HG02884 (cell line): Measurements from ENCODE around the gene ABCA8.

ENCODE experiments used
- ATAC-seq: cut with Tn5 transposase; IDR thresholded peaks from one replicate; pipeline ENCODE4 v1.9.1; 2021; ENCODE audit warnings: mild to moderate bottlenecking, moderate library complexity; ENCODE audit not compliant: unreplicated experiment

Gene ABCA8

DNA sequence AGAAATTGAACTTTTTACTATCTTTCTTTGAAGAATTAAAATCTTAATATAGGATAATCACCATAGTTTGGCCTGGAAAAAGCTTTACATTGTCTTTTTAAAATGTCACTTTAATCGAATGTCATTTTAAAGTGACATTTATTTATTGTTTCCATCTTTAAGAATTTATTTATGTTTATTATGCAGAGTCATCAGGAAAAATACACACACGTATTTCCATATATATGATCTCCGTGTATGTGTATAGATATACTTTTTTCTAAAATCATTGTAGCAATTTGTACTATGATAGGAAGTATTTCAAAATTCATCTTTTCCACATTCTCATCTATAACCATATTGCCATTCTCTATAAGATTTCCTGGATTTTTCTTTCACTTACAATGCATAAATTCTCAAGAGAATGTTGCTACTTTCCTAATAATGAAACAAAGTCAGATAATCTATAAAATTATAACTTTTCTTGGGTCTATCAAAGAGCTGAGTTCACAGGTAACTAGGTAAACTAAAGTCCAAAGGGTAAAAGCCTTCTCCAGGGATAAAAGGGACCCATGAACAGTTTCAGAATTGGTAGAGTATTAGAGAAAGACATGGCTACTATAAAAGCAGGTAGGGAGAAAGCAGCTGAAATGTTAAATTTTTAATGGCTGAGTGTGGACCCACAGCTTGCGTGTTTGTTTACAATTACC lies 11.9 kb downstream of the ABCA8 start:
- ATAC-seq = no peak

DNA sequence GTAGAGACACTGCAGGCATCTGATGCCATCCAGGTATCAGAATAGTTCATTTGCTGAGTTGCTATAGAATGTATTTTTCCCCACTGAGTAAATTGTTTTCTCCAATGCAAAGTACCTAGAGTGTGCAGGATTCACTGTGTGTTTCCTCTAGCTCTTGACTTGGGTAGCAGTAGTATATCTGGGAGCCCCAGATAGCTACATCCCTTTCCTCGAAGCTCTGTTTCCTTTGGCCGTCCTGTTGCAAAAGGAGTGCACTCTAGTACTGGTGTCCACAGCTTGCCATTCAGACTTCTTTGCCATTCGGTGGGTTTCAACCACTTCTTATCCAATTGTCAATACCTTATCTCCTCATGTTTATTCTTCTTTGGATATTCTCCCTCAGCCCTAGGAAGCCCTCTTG lies 12.8 kb downstream of the ABCA8 start:
- ATAC-seq = no peak

DNA sequence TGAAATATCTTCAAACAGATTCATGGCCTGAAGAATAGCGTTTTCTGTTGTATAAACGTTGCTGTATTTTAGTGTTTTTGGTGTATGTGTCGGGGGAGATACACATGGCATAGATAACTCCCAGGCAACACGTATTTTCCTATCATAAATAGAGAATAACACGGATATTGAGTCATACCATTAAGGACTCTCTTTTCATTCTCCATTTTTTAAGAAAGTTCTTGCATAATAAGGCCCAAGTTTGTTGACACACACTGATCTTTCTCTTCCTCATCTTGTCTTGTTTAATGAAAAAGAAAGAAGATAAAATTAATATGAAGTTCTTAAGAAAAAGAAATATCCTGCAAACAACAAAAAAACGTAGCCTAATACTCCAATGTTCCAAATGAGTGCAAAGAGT lies 13.4 kb downstream of the ABCA8 start:
- no peak for ATAC-seq

DNA sequence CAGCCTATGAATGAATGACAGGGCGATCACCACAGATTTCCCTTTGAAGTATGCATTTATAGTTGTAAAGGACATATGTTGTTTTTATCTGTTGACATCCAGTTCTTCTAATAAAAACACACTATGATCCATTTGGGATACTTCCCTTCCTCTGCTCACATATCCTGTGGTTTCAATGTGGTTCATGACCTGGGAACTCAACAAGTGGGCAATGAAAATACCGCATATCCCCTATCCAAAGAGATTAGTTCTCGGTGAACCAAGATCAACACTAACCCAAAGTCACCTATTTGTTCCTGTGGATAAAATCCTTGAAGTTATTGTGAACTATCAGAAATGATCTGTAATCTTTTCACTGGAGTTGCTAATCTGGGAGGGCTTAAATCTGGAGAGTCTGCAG lies 16.0 kb downstream of the ABCA8 start:
- no peak for ATAC-seq

DNA sequence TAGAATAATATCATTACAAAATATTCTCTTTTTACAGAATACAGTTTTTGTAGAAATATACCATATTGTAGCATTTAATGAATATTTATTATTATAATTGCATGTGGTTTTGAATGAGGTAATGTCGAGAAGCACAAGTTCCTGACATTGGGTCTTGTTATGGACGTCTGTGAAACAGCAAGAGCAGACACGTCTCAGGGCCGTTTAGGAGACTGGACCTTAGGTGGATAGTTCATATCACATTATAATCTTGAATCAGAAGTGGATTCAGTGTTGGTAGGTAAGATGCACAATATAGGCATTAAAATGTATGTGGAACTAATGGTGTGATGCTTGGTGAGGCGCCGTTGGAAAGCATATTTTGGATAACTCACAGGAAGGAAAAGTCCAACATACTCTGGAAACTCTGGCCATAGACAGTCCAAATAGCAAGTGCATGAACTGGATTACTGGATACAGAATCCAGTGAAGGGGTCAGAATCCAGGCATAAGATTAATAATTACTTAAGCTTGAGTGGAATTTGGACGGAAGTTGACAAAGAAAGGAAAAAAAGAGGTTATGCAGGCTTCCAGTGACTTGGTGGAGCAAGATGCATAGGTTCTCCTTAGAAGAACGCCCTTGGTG lies 17.2 kb downstream of the ABCA8 start:
- ATAC-seq = no peak

DNA sequence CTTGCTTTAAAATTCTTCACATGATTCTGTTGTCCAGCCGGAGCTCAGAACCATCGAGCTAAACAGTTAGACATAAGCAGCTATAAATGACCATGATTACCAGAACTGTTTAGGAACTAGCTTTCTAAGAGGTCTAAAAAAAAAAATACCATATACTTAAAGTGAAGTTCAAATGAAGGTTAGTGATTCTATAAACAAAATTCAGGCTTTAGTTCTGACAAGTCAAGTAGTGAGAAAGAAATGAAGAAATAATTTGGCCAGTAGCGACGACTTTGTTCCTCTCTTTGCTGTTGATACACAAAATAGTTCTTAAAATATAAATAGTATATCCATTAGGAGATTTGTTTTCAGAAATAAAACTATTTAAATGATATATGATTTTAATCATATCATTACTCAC lies 27.7 kb downstream of the ABCA8 start:
- no peak for ATAC-seq

DNA sequence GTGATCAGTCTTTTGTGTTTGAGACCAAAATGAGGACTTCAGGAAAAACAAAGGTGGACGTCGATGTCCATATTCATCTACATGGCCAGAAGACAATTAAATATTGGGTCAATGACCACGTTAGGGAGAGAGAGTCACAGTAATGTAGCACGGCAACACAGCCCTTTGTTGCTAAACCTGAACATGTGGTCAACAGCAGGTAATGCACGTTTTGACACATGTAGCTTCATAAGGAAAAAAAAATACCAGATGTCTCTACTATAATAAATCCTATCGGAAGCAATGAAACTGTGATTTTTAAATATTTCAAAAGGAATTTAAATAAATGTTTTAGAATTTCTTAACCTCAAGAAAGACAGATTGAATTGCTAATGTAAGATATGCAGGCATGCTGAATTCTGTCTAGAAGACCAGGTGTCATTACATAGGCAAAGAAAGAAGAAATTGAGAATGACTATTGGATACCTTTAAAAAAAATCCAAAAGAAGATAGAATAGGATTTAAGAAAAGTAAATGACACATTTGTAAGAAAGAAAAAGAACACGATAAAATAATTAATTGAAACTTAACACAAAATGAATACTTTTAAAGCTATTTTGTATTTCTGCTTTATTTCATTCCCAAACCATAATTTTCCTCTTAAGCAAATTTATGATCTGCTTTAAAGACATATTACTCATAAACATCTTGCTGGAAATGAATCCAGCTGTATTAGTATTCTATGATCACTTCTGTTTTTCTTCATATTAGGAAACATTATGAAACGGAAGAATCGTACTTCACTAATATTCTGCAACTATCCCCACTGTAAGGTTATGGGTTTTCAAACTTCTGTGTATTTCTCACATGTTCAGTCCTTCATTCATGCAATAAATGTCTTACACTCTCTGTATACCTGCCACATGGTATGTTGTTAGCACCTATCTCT lies 30.1 kb downstream of the ABCA8 start:
- no peak for ATAC-seq

DNA sequence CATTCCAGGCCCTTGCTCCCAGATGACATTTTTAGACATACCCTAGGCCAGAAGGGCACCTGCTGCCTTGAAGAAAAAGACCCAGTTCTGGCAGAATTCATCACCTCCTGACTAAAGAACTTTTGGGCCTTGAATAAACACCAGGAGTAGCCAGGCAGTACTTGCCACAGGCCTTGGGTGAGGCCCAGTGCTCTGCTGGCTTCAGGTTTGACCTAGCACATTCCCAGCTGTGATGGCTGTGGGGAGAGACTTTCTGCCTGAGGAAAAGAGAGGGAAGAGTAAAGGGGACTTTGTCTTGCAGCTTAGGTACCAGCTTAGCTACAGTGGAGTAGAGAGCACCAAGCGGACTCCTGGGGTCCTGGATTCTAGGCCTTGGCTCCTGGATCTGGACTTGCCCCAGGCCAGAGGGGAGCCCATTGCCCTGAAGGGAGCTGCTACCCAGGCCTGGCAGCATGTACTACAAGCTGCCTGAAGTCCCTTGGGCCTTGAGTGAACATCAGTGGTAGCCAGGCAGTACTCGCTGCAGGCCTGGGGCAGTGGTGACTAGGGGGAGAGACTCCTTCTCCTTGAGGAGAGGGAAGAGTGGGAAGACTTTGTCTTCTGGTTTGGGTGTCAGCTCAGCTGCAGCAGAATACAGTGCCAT lies 44.3 kb downstream of the ABCA8 start:
- no peak for ATAC-seq

DNA sequence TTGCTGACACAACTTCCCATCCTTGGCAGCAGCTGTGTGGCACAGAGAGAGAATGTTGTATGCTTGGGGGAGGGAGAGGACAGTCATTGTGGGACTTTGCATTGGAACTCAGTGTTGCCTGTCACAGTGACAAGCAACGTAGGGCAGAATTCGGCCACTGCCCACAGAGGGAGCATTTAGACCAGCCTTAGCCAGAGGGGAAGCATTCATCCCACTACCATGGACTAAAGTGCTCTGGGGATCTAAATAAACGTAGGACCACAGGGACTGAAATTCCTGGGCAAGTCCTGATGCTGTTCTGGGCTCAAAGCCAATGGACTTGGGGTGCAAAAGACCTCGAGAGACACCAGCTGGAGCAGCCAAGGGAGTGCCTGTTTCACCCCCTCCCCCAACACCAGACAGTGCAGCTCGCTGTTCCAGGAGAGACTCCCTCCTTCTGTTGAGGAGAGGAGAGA lies 44.9 kb downstream of the ABCA8 start:
- ATAC-seq = no peak

DNA sequence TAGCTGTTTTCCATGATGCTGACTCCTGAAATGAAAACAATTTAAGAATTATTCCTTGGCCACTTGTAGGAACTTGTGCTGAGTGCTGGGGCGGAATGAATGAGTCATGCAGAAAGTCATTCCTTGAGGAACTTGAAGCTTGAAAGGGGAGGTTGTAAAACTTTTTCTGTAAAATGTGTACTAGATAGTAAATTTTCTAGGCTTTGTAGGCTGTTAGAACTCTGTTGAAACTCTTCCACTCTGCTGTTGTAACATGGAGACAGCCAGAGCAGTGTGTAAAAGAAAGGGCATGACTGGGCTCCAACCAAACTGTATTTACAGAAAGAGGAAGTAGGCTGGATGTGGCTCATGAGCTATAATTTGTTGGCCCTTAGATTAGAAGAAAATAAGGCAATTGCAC lies 46.1 kb downstream of the ABCA8 start:
- peak; percentile 56 for ATAC-seq

DNA sequence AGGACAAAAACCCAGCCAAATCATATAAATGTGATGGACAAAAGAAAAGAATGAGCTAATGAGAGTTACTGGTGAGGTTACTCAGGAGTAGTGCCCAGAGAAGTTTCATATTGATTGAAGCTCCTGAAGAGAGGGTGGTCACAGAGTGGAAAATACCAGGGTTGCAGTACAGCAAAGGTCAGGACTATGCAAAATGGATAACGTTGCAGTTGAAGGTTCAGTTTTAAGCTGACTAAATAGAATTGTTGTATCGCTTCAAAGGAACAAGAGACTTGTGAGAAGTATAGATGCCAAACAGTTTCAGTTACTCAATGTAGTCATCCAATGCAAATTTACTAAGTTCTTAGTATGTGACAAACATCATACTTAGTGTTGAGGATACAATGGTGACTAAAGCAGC lies 47.1 kb downstream of the ABCA8 start:
- peak; percentile 59 for ATAC-seq

DNA sequence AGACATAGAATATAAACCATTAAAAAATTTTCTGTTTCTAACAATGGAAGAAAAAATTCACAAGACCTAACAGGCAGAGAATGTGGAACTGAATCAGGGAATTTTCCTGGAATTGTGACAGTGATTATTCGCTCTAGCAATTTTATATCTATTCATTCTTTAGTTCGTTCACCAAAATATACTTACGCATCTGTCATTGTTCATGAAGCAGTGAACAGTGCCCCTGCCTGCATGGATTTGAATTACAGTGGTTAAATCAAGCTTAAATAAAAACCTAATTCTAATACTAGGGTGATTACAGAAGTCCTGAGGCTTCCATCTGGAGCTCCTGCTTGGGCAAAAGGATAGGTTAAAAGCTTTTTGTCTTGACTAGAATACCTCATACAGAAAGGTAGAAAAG lies 48.6 kb downstream of the ABCA8 start:
- no peak for ATAC-seq

DNA sequence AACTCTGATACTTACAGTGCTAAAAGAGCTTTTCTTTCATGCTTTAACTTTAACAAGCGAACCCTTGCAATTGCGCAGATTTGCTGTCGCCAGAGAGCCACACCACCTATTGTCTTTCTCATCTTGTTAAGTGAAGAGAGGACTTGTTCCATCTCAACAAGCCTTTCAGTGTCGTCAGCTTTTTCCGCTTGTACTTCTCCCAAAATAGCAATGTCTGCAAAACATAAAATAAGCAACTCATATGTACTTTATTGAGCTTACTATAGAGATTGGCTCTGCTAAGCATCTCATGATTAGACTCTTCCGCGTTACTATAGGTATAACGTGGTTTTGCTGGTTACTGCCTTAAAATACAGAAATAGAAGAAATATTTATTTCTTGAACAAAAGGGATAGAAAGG lies 51.9 kb downstream of the ABCA8 start:
- no peak for ATAC-seq

DNA sequence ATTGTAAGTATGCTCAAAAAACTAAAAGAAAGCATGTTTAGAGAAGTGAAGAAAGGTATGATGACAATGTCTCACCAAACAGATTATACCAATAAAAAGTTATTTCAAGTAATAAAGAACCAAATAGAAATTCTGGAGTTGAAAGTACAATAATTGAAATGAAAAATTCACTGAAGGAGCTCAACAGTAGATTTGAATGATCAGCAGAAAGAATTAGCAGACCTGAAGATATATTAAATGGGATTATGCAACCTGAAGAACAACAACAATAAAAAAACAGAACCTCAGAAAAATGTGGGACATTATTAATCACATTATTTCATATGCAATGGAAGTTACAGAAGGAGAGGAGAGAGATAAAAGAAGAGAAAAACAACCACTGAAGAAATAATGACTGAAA lies 57.6 kb downstream of the ABCA8 start:
- no peak for ATAC-seq

DNA sequence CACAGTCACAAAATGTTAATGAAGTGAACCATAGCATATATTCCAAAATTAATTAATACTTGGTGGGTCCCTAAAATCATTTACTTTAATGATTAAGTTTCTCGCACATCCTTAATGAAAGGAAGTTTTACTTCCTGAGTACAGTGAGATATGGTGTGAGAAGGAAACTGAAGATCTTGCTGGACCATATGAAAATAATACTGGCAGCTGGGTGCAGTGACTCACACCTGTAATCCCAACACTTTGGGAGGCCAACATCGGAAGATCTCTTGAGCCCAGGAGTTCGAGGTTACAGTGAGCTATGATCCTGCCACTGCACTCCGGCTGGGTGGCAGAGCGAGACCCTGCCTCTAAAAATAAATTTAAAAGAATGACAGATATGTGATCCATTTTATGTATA lies 62.5 kb downstream of the ABCA8 start:
- ATAC-seq = no peak

DNA sequence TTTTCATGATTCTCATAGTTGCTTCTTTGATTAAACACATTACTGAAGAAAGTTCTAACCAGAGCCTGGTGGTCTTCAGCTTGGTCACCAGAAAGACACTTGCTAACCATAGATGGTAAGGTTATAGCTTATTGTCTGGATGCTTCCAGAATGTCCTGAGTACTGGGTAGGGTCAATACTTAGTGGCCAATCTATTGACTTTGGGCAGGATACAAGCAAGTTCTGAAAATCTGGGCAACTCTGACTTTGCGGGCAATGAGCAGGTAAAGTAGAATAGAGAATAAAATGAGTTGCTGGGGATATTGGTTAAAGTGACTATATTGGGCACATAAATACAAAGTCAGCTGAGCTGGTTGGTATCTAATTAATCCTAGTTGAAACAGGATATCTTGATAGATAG lies 63.0 kb downstream of the ABCA8 start:
- no peak for ATAC-seq

DNA sequence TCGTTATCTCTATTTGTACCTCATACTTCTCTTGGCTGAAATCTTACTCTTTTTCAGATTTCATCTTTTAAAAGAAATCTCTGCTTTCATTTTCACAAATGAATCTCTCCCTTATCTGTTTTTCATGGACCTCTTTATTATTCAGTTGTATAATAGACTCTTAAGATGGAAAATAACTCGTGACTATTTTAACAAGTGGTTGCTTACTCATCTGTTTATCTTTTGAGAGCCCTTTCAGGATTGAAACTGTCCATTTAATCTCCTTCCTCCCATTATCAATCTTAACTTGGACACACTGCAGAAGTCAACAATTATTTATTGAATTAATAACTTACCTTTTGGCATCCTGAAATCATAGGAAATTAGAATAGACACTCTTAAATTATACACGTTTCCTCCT lies 68.8 kb downstream of the ABCA8 start:
- ATAC-seq = no peak

DNA sequence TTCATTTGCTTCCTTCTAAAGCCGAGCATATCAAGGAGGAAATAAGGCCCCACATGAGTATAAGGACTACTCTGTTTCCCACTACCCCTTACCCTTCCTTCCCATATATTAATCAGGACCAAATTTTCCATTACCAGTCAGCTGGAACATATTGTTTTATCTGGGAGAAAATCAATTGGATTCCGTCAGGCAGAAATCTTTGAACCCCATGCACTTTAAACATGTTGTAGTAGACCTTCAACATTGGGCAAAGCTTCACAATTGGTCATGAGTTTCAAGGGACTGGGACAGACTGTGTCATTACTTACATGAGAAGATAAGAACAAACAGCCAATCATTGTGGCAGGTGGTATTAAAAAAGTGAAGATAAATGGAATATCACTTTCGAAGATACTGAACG lies 70.3 kb downstream of the ABCA8 start:
- ATAC-seq = no peak

DNA sequence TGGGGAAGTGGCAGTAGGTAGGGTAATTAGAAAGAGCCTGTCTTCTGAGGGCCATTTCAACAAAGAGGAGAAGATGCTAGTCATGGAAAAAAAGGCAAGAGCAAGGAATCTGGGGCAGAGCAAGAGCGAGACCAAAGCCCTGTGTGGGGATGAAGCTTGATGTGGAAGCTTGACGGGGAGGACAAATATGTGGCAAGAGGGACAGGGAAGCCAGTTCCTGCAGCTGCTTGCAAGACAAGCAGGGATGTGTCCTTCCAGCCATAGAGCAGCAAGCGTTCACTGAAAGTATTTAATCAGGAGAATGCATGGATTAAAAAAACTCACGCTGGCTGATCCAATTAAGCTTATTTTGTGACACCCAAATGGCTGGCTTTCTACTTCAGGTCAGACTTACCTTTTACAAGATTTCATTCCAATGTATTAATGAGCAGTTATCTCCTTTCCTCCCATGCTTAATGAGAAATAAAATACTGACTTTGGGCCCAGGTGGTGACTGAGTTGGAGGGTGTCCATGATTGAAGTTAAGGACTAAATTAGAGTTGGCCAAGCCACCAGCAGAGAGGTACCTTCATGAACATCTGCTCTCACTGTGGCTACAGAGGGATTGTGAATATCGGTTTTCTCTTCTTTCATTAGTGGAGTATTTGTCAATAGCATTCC lies 76.8 kb downstream of the ABCA8 start:
- ATAC-seq = no peak

DNA sequence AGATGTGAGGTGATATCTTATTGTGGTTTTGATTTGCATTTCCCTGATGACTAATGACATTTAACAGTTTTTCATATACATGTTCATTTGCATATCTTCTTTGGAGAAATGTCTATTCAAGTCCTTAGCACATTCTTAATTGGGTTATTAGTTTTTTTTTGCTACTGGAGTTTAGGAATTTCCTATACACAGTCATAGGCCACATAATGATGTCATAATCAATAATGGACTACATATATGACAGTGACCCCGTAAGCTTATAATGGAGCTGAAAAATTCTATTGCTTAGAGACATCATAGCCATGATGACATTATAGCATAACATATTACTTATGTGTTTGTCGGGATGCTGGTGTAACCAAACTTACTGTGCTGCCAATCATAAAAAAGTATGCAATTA lies 83.7 kb downstream of the ABCA8 start:
- no peak for ATAC-seq

DNA sequence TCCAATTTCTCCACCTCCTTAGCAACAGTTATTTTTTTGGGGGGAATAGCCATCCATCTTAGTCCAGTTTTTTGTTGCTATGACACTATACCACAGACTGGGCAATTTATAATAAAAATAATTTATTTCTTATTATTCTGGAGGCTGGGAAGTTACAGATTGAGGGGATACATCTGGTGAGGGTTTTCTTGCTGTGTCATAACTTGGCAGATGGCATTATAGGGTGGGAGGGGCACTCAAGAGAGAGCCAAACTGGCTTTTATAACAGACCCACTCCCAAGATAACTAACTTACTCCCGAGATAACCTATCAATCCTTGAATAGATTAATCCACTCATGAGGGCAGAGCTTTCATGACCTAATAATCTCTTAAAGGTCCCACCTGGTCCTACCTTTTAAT lies 84.2 kb downstream of the ABCA8 start:
- no peak for ATAC-seq
